GM21381 (cell line): ENCODE measurements around the gene UGT1A9.
"Not testable (repeated sequence)": the region's sequence is repeated elsewhere in the genome, so short reads cannot be mapped to it uniquely, and the experiment has no call there.

ENCODE experiments used
- ATAC-seq: cut with Tn5 transposase; IDR thresholded peaks from one replicate; pipeline ENCODE4 v1.9.1; 2021; ENCODE audit warnings: mild to moderate bottlenecking, moderate library complexity; ENCODE audit not compliant: unreplicated experiment

UGT1A9 gene

GRCh38 chr2:233680361-233681045 is 8.8 kb downstream of the UGT1A9 start:
- no peak for ATAC-seq

GRCh38 chr2:233681521-233682099 is 9.9 kb downstream of the UGT1A9 start, which contains the start of gene UGT1A7:
Gene UGT1A7, plus strand, starts transcription at chr2:233681901. Its CDS starts 37 bp downstream, at chr2:233681938.
- ATAC-seq = no peak

- ATAC-seq = no peak
These were observed 12.9 kb downstream of the UGT1A9 start for GRCh38 chr2:233684640-233685039.

- no peak for ATAC-seq
These were observed 15.2 kb downstream of the UGT1A9 start for GRCh38 chr2:233686928-233687327.

GRCh38 chr2:233688341-233688740 is 16.6 kb downstream of the UGT1A9 start:
- no peak for ATAC-seq

- no peak for ATAC-seq
These were observed 17.3 kb downstream of the UGT1A9 start for GRCh38 chr2:233689031-233689430.

- ATAC-seq = no peak
These were observed 17.8 kb downstream of the UGT1A9 start for GRCh38 chr2:233689501-233689900.

- ATAC-seq = no peak
These were observed 18.7 kb downstream of the UGT1A9 start for GRCh38 chr2:233690444-233690843.

GRCh38 chr2:233691443-233692433 is 20.0 kb downstream of the UGT1A9 start:
- no peak for ATAC-seq

GRCh38 chr2:233692648-233693047 is 20.9 kb downstream of the UGT1A9 start, which contains the start of gene UGT1A6:
Gene UGT1A6, plus strand, starts transcription at chr2:233692890. Its CDS starts 115 bp downstream, at chr2:233693005.
- no peak for ATAC-seq

- no peak for ATAC-seq
These were observed 22.3 kb downstream of the UGT1A9 start for GRCh38 chr2:233693963-233694362.

- no peak for ATAC-seq
These were observed 27.0 kb downstream of the UGT1A9 start for GRCh38 chr2:233698740-233699139.

- ATAC-seq = no peak
These were observed 27.8 kb downstream of the UGT1A9 start for GRCh38 chr2:233699424-233700027.

- ATAC-seq = no peak
These were observed 28.4 kb downstream of the UGT1A9 start for GRCh38 chr2:233700028-233700635.

- not testable (repeated sequence) for ATAC-seq
These were observed 29.1 kb downstream of the UGT1A9 start for GRCh38 chr2:233700842-233701241.

- ATAC-seq = no peak
These were observed 30.5 kb downstream of the UGT1A9 start for GRCh38 chr2:233702238-233702637.

GRCh38 chr2:233705911-233706506 is 34.3 kb downstream of the UGT1A9 start:
- ATAC-seq = no peak

- ATAC-seq = no peak
These were observed 35.0 kb downstream of the UGT1A9 start for GRCh38 chr2:233706720-233707119.

GRCh38 chr2:233707940-233708644 is 36.4 kb downstream of the UGT1A9 start:
- no peak for ATAC-seq
